D721Med (cell line): Measurements from ENCODE around the gene STH.
"Not testable (repeated sequence)": the region's sequence is repeated elsewhere in the genome, so short reads cannot be mapped to it uniquely, and the experiment has no call there.

ENCODE experiments used
- DNase-seq: peaks from one replicate; pipeline ENCODE4 v3.0.0; 2011; ENCODE audit warnings: low spot score; ENCODE audit not compliant: insufficient read length
- FAIRE-seq: peaks from 2 replicates; lab custom pipeline; 2011; peaks lifted over from hg19 to GRCh38; lab: Jason Lieb, UNC
- CTCF ChIP-seq: IDR thresholded peaks from 2 replicates; pipeline ENCODE4 v1.5.1; 2012; ENCODE audit warnings: mild to moderate bottlenecking, control low read depth; ENCODE audit not compliant: insufficient read depth; ENCODE audit errors: missing control alignments

STH gene

DNA sequence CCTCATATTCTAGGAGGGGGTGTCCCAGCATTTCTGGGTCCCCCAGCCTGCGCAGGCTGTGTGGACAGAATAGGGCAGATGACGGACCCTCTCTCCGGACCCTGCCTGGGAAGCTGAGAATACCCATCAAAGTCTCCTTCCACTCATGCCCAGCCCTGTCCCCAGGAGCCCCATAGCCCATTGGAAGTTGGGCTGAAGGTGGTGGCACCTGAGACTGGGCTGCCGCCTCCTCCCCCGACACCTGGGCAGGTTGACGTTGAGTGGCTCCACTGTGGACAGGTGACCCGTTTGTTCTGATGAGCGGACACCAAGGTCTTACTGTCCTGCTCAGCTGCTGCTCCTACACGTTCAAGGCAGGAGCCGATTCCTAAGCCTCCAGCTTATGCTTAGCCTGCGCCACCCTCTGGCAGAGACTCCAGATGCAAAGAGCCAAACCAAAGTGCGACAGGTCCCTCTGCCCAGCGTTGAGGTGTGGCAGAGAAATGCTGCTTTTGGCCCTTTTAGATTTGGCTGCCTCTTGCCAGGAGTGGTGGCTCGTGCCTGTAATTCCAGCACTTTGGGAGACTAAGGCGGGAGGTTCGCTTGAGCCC lies 11.6 kb downstream of the STH start:
- peak; percentile 50 for TF ChIP-seq CTCF
- no peak for FAIRE-seq
- DNase-seq = no peak

DNA sequence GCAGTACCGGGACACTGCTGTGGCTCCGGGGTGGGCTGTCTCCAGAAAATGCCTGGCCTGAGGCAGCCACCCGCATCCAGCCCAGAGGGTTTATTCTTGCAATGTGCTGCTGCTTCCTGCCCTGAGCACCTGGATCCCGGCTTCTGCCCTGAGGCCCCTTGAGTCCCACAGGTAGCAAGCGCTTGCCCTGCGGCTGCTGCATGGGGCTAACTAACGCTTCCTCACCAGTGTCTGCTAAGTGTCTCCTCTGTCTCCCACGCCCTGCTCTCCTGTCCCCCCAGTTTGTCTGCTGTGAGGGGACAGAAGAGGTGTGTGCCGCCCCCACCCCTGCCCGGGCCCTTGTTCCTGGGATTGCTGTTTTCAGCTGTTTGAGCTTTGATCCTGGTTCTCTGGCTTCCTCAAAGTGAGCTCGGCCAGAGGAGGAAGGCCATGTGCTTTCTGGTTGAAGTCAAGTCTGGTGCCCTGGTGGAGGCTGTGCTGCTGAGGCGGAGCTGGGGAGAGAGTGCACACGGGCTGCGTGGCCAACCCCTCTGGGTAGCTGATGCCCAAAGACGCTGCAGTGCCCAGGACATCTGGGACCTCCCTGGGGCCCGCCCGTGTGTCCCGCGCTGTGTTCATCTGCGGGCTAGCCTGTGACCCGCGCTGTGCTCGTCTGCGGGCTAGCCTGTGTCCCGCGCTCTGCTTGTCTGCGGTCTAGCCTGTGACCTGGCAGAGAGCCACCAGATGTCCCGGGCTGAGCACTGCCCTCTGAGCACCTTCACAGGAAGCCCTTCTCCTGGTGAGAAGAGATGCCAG lies 12.9 kb downstream of the STH start:
- TF ChIP-seq CTCF = no peak
- DNase-seq = no peak
- FAIRE-seq = no peak

DNA sequence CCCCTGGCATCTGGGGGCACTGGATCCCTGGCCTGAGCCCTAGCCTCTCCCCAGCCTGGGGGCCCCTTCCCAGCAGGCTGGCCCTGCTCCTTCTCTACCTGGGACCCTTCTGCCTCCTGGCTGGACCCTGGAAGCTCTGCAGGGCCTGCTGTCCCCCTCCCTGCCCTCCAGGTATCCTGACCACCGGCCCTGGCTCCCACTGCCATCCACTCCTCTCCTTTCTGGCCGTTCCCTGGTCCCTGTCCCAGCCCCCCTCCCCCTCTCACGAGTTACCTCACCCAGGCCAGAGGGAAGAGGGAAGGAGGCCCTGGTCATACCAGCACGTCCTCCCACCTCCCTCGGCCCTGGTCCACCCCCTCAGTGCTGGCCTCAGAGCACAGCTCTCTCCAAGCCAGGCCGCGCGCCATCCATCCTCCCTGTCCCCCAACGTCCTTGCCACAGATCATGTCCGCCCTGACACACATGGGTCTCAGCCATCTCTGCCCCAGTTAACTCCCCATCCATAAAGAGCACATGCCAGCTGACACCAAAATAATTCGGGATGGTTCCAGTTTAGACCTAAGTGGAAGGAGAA lies 13.5 kb downstream of the STH start:
- FAIRE-seq (no peak), DNase-seq (no peak)
- TF ChIP-seq CTCF = no peak

- DNase-seq = no peak
- no peak for TF ChIP-seq CTCF
Measured at GRCh38 chr17:46013127-46013501, 14.1 kb downstream of the STH start.

GRCh38 chr17:46013502-46014165 lies 14.6 kb downstream of the STH start:
- no peak for FAIRE-seq

More at GRCh38 chr17:46013127-46013501, 14.1 kb downstream of the STH start:
- FAIRE-seq = no peak

DNA sequence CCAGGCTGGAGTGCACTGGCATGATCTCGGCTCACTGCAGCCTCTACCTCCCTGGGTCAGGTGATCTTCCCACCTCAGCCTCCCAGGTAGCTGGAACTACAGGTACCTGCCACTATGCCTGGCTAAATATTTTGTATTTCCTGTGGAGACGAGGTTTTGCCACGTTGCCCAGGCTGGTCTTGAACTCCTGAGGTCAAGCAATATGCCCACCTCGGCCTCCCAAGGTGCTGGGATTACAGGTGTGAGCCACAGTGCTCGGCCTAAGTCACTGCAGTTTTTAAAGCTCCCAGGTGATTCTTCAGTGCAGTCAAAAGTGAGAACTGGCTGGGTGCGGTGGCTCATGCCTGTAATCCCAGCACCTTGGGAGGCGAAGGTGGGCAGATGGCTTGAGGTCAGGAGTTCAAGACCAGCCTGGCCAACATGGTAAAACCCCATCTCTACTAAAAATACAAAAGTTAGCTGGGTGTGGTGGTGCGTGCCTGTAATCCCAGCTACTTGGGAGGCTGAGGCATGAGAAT lies 20.4 kb downstream of the STH start:
- not testable (repeated sequence) for DNase-seq, FAIRE-seq

More at GRCh38 chr17:46013502-46014165, 14.6 kb downstream of the STH start:
- no peak for TF ChIP-seq CTCF
- DNase-seq = no peak

DNA sequence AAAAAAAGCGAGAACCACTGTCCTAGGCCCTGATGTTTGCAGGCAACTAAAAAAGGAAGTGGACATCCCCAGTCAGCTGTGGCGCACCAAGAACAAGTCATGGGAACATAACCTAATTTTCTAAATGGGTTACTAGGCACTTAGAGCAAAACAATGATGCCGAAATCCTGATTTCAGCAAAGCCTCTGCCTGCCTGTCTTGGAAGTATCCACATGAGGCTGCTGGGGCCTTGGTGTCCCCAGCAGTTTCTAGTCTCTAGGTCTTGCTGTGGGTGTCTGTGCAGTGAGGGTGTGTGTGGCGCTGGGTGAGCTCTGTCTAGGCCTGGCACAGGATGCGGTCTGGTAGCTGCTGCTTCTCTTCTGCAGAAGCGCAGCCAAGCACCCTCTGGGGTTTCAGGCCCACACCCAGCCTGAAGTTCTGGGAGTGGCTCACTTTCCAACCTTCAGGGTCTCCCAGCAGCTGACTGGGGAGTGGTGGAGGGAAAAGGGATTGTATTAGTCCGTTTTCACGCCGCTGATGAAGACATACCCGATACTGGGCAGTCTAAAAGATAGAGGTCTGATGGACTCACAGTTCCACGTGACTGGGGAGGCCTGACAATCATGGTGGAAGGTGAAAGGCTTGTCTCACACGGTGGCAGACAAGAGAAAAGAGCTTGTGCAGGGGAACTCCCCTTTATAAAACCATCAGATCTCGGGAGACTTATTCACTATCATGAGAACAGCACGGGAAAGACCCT lies 21.1 kb downstream of the STH start:
- FAIRE-seq = no peak
- DNase-seq = no peak
- TF ChIP-seq CTCF = no peak
